ENCODE measurements around the gene EFNA3. TPM values are rescaled to one million over a fixed set of nuclear protein-coding genes. Genes with fewer than 3 reads are reported as not detected.

EFNA3 gene
- total RNA-seq, 1 experiment from 2014 or later, result 20.4 TPM

GRCh38 chr1:155086856-155087535 lies 8.4 kb downstream of the EFNA3 start:
- no peak overlapping the region for H3K4me3 ChIP-seq (replicated peaks in 1 of 2; ENCODE audit: low read depth in 1 of 2, low read length in 2 of 2)
- intact Hi-C loops (cut with micrococcal nuclease), result no loop called here
- TF ChIP-seq POLR2A (IDR thresholded peaks at IDR 0.05; ENCODE audit: borderline replicate concordance, extremely low read depth, insufficient read depth, insufficient read length) (no peak), REST (IDR thresholded peaks at IDR 0.05; ENCODE audit: low read depth) (no peak), CTCF (IDR thresholded peaks at IDR 0.05 in 2 of 3, conservative IDR thresholded peaks at IDR 0.05 in 1 of 3; ENCODE audit: borderline replicate concordance in 1 of 3, insufficient read depth in 1 of 3, low read depth in 2 of 3, low read length in 2 of 3) (peak in 1 of 3 experiments; percentile 40; a peak in 2 of 6 replicates), ELF1 (IDR thresholded peaks at IDR 0.05; ENCODE audit: borderline replicate concordance, low read depth) (no peak)
- no peak for DNase-seq (ENCODE audit: low read depth, low spot score)
- no peak overlapping the region for H2AFZ ChIP-seq (ENCODE audit: low read depth, low read length, poor library complexity, severe bottlenecking)
- H3K27ac ChIP-seq (ENCODE audit: low read depth, low read length), result peak overlapping the region; percentile 67; the same call in 1 of the 2 replicates
- H3K9ac ChIP-seq (ENCODE audit: low read length), result no peak overlapping the region
- H3K79me2 ChIP-seq (ENCODE audit: insufficient read depth, low read length), result no peaks in the 10 kb centered on the region; the same call in 1 of the 2 replicates
- no peaks in the 10 kb centered on the region for H3K9me2 ChIP-seq (ENCODE audit: insufficient read depth)
- ChIA-PET CTCF (interaction anchor here (2.5 to 3.1 kb wide), 5 partner anchors 36 to 85 kb away, joined by 11 to 52 read pairs (median 32); partner anchors contain the start of genes ADAM15 and KRTCAP2), POLR2A (no interaction called here), RAD21 (ENCODE audit: low non-redundant PET in 1 of 2, low total read pairs in 2 of 2, uncharacterized antibody in 2 of 2, unreplicated experiment in 2 of 2) (no interaction called here)
- peaks cover 23 to 55% of the 10 kb centered on the region in 2 experiments for H3K4me1 ChIP-seq (ENCODE audit: control insufficient read depth in 1 of 2, insufficient read depth in 2 of 2, low read length in 2 of 2)
- peak overlapping the region; percentile 90 for H3K4me2 ChIP-seq (ENCODE audit: low read length)
- H3K27me3 ChIP-seq (ENCODE audit: insufficient read depth, low read length), result no peaks in the 10 kb centered on the region
- no peaks in the 10 kb centered on the region for H4K20me1 ChIP-seq (ENCODE audit: insufficient read depth)
- peaks cover 0 to 6% of the 10 kb centered on the region in 2 experiments; a peak in 1 of 4 replicates for H3K36me3 ChIP-seq (ENCODE audit: control insufficient read depth in 1 of 2, insufficient read depth in 2 of 2, low read length in 2 of 2)
- ATAC-seq, result no peak
- no TSS peak for BruUV-seq (replicated peaks)
- H3K9me3 ChIP-seq (ENCODE audit: control insufficient read depth in 1 of 2, insufficient read depth in 1 of 2, low read depth in 1 of 2, low read length in 2 of 2), result no peaks in the 10 kb centered on the region

All from HCT116 (cell line).